SK-N-SH treated with all-trans-retinoic acid at 6 μM for 48 hours (cell line): ENCODE data around the gene RRAD.

Experiments used
- GLIS3 ChIP-seq: fragments of 250-450 bp; sonication (Bioruptor Pico); IDR thresholded peaks from 2 replicates; pipeline ENCODE4 v1.5.0; 2020; ENCODE audit warnings: mild to moderate bottlenecking, moderate library complexity
- POU6F1 ChIP-seq: fragments of 250-450 bp; sonication (Bioruptor Pico); IDR thresholded peaks from 2 replicates; pipeline ENCODE4 v1.8.0; 2021; ENCODE audit warnings: low read depth, mild to moderate bottlenecking, moderate library complexity, borderline replicate concordance
- PPARA ChIP-seq: fragments of 250-450 bp; sonication (Bioruptor Pico); IDR thresholded peaks from 2 replicates; pipeline ENCODE4 v1.5.0; 2020; ENCODE audit warnings: mild to moderate bottlenecking, borderline replicate concordance
- TCF4 ChIP-seq: fragments of 250-450 bp; sonication (Bioruptor Pico); IDR thresholded peaks from 2 replicates; pipeline ENCODE4 v1.8.0; 2021; ENCODE audit warnings: mild to moderate bottlenecking, moderate library complexity, borderline replicate concordance
- ZNF565 ChIP-seq: fragments of 450-650 bp; formaldehyde crosslinking; conservative IDR thresholded peaks from 2 replicates; pipeline ENCODE4 v1.5.0; 2020; ENCODE audit warnings: low read depth, mild to moderate bottlenecking, moderate library complexity
- TF ChIP-seq, protein P1 (sequence below): fragments of 250-450 bp; sonication (Bioruptor Pico); IDR thresholded peaks from 2 replicates; pipeline ENCODE4 v1.8.0; 2020; ENCODE audit warnings: mild to moderate bottlenecking, moderate library complexity, borderline replicate concordance

DNA sequence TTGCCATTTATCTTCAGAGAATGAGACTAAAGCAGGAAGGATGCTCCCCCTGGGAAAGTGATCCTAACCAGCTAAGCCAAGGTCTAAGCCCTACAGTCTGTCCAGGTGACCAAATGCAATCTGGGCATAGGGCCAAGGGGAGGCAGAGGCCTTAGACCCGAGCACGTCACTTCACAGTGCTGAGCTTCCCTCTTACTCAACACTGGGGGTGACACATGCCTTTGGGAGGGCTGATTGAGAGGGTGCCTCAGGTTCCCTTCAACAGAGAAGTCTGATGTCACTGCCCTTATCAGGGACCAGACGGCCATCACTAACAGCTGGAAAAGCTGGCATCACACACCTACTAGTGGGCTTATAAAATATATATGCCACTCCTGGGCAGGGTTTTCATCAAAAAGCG, 4.9 kb upstream of the RRAD start:
- TF ChIP-seq TCF4 (no peak), POU6F1 (CRISPR knock-in tag) (no peak), GLIS3 (CRISPR knock-in tag) (no peak), ZNF565 (CRISPR knock-in tag) (no peak), PPARA (no peak)
- TF ChIP-seq, protein P1, sequence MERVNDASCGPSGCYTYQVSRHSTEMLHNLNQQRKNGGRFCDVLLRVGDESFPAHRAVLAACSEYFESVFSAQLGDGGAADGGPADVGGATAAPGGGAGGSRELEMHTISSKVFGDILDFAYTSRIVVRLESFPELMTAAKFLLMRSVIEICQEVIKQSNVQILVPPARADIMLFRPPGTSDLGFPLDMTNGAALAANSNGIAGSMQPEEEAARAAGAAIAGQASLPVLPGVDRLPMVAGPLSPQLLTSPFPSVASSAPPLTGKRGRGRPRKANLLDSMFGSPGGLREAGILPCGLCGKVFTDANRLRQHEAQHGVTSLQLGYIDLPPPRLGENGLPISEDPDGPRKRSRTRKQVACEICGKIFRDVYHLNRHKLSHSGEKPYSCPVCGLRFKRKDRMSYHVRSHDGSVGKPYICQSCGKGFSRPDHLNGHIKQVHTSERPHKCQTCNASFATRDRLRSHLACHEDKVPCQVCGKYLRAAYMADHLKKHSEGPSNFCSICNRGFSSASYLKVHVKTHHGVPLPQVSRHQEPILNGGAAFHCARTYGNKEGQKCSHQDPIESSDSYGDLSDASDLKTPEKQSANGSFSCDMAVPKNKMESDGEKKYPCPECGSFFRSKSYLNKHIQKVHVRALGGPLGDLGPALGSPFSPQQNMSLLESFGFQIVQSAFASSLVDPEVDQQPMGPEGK (CRISPR knock-in tag) = no peak
